Panc1 (cell line): Measurements from ENCODE around the gene PKD1L1.

Source experiments
- CTCF ChIP-seq: fragments of 450-650 bp; IDR thresholded peaks from 2 replicates; pipeline ENCODE4 v1.5.1; 2017; ENCODE audit warnings: mild to moderate bottlenecking
- POLR2AphosphoS5 ChIP-seq: IDR thresholded peaks from 2 replicates; pipeline ENCODE4 v1.6.1; 2012; ENCODE audit warnings: mild to moderate bottlenecking, low read depth, low read length, moderate library complexity
- TCF7L2 ChIP-seq: IDR thresholded peaks from 2 replicates; pipeline ENCODE4 v1.6.1; 2011; ENCODE audit warnings: mild to moderate bottlenecking, low read depth, low read length, inconsistent platforms
- TF ChIP-seq, protein P1 (sequence below), 2 experiments: IDR thresholded peaks; 2 replicates each; pipeline ENCODE4 v1.6.1; 2011 to 2012; ENCODE audit warnings: low read depth in 2 of 2, control low read depth in 1 of 2, low read length in 1 of 2, mild to moderate bottlenecking in 1 of 2, moderate library complexity in 1 of 2; ENCODE audit not compliant: insufficient read depth in 1 of 2

DNA sequence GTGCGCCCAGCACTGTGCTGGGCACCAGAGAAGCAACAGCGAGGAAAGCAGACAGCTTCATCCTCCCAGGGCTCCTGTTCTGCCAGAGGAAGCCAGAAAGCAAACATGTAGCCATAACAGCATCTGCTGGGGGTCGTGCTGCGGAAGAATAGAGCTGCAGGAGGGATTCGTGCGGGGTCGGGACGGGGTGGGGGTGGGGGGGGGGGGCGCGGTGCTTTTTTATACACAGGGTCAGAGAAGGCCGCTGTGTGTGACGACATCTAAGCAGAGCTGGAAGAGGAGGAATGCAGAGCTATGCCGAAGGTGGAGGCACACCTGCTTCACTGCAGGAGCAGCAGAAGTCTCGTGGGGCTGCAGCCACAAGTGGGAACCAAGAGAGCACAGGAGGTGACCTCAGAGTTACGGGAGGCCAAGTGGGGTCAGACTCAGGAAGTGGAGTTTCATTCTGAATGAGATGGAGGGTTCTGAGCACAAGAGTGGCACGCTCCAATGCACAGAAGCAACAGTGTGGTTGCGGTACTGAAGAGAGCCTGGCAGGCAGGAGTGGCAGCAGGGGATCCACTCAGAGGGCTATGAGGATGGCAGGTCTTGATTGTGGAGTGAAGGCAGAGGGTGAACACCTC is 11.1 kb downstream of the PKD1L1 start:
- no peak for TF ChIP-seq CTCF
- TF ChIP-seq, protein P1, sequence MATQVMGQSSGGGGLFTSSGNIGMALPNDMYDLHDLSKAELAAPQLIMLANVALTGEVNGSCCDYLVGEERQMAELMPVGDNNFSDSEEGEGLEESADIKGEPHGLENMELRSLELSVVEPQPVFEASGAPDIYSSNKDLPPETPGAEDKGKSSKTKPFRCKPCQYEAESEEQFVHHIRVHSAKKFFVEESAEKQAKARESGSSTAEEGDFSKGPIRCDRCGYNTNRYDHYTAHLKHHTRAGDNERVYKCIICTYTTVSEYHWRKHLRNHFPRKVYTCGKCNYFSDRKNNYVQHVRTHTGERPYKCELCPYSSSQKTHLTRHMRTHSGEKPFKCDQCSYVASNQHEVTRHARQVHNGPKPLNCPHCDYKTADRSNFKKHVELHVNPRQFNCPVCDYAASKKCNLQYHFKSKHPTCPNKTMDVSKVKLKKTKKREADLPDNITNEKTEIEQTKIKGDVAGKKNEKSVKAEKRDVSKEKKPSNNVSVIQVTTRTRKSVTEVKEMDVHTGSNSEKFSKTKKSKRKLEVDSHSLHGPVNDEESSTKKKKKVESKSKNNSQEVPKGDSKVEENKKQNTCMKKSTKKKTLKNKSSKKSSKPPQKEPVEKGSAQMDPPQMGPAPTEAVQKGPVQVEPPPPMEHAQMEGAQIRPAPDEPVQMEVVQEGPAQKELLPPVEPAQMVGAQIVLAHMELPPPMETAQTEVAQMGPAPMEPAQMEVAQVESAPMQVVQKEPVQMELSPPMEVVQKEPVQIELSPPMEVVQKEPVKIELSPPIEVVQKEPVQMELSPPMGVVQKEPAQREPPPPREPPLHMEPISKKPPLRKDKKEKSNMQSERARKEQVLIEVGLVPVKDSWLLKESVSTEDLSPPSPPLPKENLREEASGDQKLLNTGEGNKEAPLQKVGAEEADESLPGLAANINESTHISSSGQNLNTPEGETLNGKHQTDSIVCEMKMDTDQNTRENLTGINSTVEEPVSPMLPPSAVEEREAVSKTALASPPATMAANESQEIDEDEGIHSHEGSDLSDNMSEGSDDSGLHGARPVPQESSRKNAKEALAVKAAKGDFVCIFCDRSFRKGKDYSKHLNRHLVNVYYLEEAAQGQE (IDR thresholded peaks at IDR 0.05; ENCODE audit: insufficient read depth in 1 of 2, low read depth in 2 of 2, low read length in 1 of 2), result no peak
- TF ChIP-seq POLR2AphosphoS5, result no peak
- no peak for TF ChIP-seq TCF7L2
